Glomerular endothelial cell (primary cell): ENCODE measurements around the gene KIF21A. TPM values are rescaled to one million over a fixed set of nuclear protein-coding genes. Genes with fewer than 3 reads are reported as not detected.
"Not testable (repeated sequence)": the region's sequence is repeated elsewhere in the genome, so short reads cannot be mapped to it uniquely, and the experiment has no call there.

ENCODE experiments used
- DNase-seq: peaks from one replicate; pipeline ENCODE4 v3.0.0-alpha.2; 2011; ENCODE audit warnings: low read depth, low spot score; ENCODE audit errors: extremely low read depth
- total RNA-seq: library from RNA; depleted of rRNA; stranded (reverse); fragments of >200 nt; gene quantifications from 2 replicates; pipeline ENCODE4 v1.2.3, GENCODE V29; 2015

The KIF21A gene
- 8.2 and 11.0 TPM in 2 replicates for total RNA-seq

GRCh38 chr12:39443081-39443928 lies at the start of gene KIF21A:
TSS of gene KIF21A (minus strand) at chr12:39443120. CDS start at chr12:39442970, 150 bp downstream.
- DNase-seq, result no peak

- no peak for DNase-seq
Measured at GRCh38 chr12:39490500-39491282, 47.8 kb upstream of the KIF21A start.

- DNase-seq, result no peak
Measured at GRCh38 chr12:39483597-39483996, 40.7 kb upstream of the KIF21A start.

- DNase-seq, result no peak
Measured at GRCh38 chr12:39483042-39483441, 40.1 kb upstream of the KIF21A start.

GRCh38 chr12:39476894-39477293 lies 34.0 kb upstream of the KIF21A start:
- no peak for DNase-seq

GRCh38 chr12:39476121-39476520 lies 33.2 kb upstream of the KIF21A start:
- no peak for DNase-seq

- not testable (repeated sequence) for DNase-seq
Measured at GRCh38 chr12:39475136-39475535, 32.2 kb upstream of the KIF21A start.

- DNase-seq, result no peak
Measured at GRCh38 chr12:39467432-39467870, 24.5 kb upstream of the KIF21A start.

GRCh38 chr12:39464976-39465695 lies 22.2 kb upstream of the KIF21A start:
- no peak for DNase-seq

GRCh38 chr12:39461059-39461458 lies 18.1 kb upstream of the KIF21A start:
- DNase-seq, result no peak

- DNase-seq, result no peak
Measured at GRCh38 chr12:39459027-39459434, 16.1 kb upstream of the KIF21A start.

- no peak for DNase-seq
Measured at GRCh38 chr12:39451977-39452376, 9.1 kb upstream of the KIF21A start.

- DNase-seq, result no peak
Measured at GRCh38 chr12:39448038-39448437, 5.1 kb upstream of the KIF21A start.

- DNase-seq, result no peak
Measured at GRCh38 chr12:39443929-39444209, 949 bp upstream of the KIF21A start.

GRCh38 chr12:39442831-39443080 lies 164 bp downstream of the KIF21A start:
- DNase-seq, result no peak

GRCh38 chr12:39441963-39442830 lies 723 bp downstream of the KIF21A start:
- no peak for DNase-seq

GRCh38 chr12:39441189-39441962 lies 1.5 kb downstream of the KIF21A start:
- no peak for DNase-seq

GRCh38 chr12:39440781-39441180 lies 2.1 kb downstream of the KIF21A start:
- DNase-seq, result no peak

- no peak for DNase-seq
Measured at GRCh38 chr12:39440101-39440500, 2.8 kb downstream of the KIF21A start.

- no peak for DNase-seq
Measured at GRCh38 chr12:39435531-39435930, 7.4 kb downstream of the KIF21A start.
